Amniotic stem cell (primary cell): ENCODE measurements around the gene ACBD6.

ENCODE experiments used
- DNase-seq: peaks from one replicate; lab custom pipeline; 2025; lab: John Stamatoyannopoulos, UW

ACBD6 gene

GRCh38 chr1:180241716-180242544 is 260.4 kb downstream of the ACBD6 start:
- no peak for DNase-seq

- DNase-seq = no peak
Measured at GRCh38 chr1:180239145-180240096, 263.0 kb downstream of the ACBD6 start.

GRCh38 chr1:180238675-180239074 is 263.7 kb downstream of the ACBD6 start:
- no peak for DNase-seq
